Dedifferentiated amniotic fluid mesenchymal stem cell (primary cell): ENCODE data around the gene ARHGAP25.

Experiments
- DNase-seq: peaks from one replicate; pipeline ENCODE4 v3.0.0-alpha.2; 2016; ENCODE audit errors: extremely low spot score

The ARHGAP25 gene

GRCh38 chr2:68734688-68735525, at the start of gene ARHGAP25:
ARHGAP25 (plus strand) TSS chr2:68734811; CDS start chr2:68735200, 389 bp downstream.
- DNase-seq, result no peak

- DNase-seq, result no peak
Observed at GRCh38 chr2:68686178-68686577, 48.4 kb upstream of the ARHGAP25 start.

GRCh38 chr2:68687018-68687417, 47.6 kb upstream of the ARHGAP25 start:
- DNase-seq, result no peak

- no peak for DNase-seq
Observed at GRCh38 chr2:68689553-68690537, 44.8 kb upstream of the ARHGAP25 start.

- DNase-seq, result no peak
Observed at GRCh38 chr2:68690851-68691250, 43.8 kb upstream of the ARHGAP25 start.

- DNase-seq, result no peak
Observed at GRCh38 chr2:68692511-68692910, 42.1 kb upstream of the ARHGAP25 start.

- DNase-seq, result no peak
Observed at GRCh38 chr2:68693951-68694350, 40.7 kb upstream of the ARHGAP25 start.

GRCh38 chr2:68695971-68696370, 38.6 kb upstream of the ARHGAP25 start:
- DNase-seq, result no peak

GRCh38 chr2:68696554-68696953, 38.1 kb upstream of the ARHGAP25 start:
- DNase-seq, result no peak

- no peak for DNase-seq
Observed at GRCh38 chr2:68698567-68699377, 35.8 kb upstream of the ARHGAP25 start.

GRCh38 chr2:68700560-68700959, 34.1 kb upstream of the ARHGAP25 start:
- no peak for DNase-seq

GRCh38 chr2:68706637-68707036, 28.0 kb upstream of the ARHGAP25 start:
- DNase-seq, result no peak

- DNase-seq, result no peak
Observed at GRCh38 chr2:68708629-68709028, 26.0 kb upstream of the ARHGAP25 start.

- DNase-seq, result peak; percentile 36
Observed at GRCh38 chr2:68709421-68709911, 25.1 kb upstream of the ARHGAP25 start.

- no peak for DNase-seq
Observed at GRCh38 chr2:68710336-68710735, 24.3 kb upstream of the ARHGAP25 start.

- DNase-seq, result no peak
Observed at GRCh38 chr2:68710756-68711155, 23.9 kb upstream of the ARHGAP25 start.

- no peak for DNase-seq
Observed at GRCh38 chr2:68714866-68715265, 19.7 kb upstream of the ARHGAP25 start.

- no peak for DNase-seq
Observed at GRCh38 chr2:68715353-68716041, 19.1 kb upstream of the ARHGAP25 start.

GRCh38 chr2:68716604-68717304, 17.9 kb upstream of the ARHGAP25 start:
- no peak for DNase-seq

- DNase-seq, result no peak
Observed at GRCh38 chr2:68717305-68717661, 17.3 kb upstream of the ARHGAP25 start.
